ENCODE results near the gene SHISA5. TPM values are rescaled to one million over a fixed set of nuclear protein-coding genes. Genes with fewer than 3 reads are reported as not detected.
"Not testable (repeated sequence)": the region's sequence is repeated elsewhere in the genome, so short reads cannot be mapped to it uniquely, and the experiment has no call there.

SHISA5 gene
- 283 TPM for total RNA-seq (ENCODE audit: unreplicated experiment)
- long read RNA-seq, transcript SHISA5-201 (6 exons, 2,369 nt) = major isoform, 166 of 281 reads
- long read RNA-seq, transcript SHISA5-208 (6 exons, 2,250 nt) = minor isoform, 9 of 281 reads
- long read RNA-seq, transcript SHISA5-206 (4 exons, 1,839 nt) = minor isoform, 73 of 281 reads
- long read RNA-seq, partial matches to known transcripts = 5 of 281 reads
- long read RNA-seq, other reads (novel, unspliced or antisense) = 23 of 281 reads

DNA sequence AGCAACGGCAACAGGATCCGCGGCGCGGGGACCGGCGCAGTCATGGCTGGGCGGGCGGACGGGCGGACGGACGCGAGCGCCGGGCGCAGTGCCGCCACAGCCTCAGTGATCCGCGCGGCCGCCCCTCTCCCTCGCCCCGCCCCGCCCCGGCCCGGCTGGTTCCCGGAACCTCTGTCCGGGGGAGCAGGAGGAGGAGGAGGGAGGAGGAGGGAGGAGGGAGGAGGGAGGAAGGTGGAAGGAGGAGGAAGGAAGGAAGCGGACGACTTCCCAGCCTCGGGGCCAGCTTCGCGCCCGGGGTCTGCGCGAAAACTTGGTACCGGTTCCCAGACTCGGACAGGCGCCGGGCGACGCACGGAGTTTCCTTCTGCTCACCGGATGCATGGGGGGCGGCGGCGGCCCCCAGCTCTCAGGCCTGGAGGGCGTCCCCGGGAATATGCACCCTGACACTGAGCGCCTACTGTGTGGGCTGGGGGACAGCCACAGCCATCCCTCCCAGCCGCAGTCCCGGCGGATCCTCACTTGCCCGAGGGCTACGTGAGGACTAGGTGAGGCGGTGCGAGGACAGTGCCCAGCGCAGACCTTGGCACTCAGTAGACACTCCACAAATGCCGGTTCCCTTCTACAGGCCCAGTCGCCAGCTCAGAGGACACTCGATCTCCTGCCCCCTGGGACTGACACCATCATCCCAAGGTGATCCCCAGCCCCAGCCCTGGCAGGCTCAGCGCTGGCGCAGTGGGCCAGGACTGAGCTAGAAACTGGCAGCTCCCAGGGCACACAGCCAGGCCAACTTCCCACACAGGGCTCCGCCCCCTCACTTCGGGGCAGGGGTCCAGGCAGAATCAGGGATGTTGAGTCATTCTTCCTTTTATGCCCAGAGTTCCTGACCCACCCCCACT lies at the start of gene SHISA5:
TSS of gene SHISA5 (minus strand) at position 124 of the 896 bp plus-strand sequence. CDS start at position 44, 80 bp downstream.
- Mint-ChIP-seq H3K27ac (ENCODE audit: unreplicated experiment) (peak within 1 kb of the TSS; percentile 67), H3K9me3 (ENCODE audit: unreplicated experiment) (no peaks in the 10 kb centered on the region), H3K4me1 (ENCODE audit: unreplicated experiment) (peaks cover 47% of the 10 kb centered on the region), H3K4me3 (ENCODE audit: unreplicated experiment) (peak within 1 kb of the TSS; percentile 92), H3K36me3 (ENCODE audit: low read depth, unreplicated experiment) (peaks cover 19% of the 10 kb centered on the region), H3K27me3 (ENCODE audit: unreplicated experiment) (peaks cover 2% of the 10 kb centered on the region)
- TF ChIP-seq, protein P1, sequence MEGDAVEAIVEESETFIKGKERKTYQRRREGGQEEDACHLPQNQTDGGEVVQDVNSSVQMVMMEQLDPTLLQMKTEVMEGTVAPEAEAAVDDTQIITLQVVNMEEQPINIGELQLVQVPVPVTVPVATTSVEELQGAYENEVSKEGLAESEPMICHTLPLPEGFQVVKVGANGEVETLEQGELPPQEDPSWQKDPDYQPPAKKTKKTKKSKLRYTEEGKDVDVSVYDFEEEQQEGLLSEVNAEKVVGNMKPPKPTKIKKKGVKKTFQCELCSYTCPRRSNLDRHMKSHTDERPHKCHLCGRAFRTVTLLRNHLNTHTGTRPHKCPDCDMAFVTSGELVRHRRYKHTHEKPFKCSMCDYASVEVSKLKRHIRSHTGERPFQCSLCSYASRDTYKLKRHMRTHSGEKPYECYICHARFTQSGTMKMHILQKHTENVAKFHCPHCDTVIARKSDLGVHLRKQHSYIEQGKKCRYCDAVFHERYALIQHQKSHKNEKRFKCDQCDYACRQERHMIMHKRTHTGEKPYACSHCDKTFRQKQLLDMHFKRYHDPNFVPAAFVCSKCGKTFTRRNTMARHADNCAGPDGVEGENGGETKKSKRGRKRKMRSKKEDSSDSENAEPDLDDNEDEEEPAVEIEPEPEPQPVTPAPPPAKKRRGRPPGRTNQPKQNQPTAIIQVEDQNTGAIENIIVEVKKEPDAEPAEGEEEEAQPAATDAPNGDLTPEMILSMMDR (IDR thresholded peaks at IDR 0.05; ENCODE audit: unreplicated experiment) = no peak
- peak; percentile 73 for DNase-seq (ENCODE audit: low spot score)

- H3K27me3 Mint-ChIP-seq (ENCODE audit: unreplicated experiment) = peaks cover 9% of the 10 kb centered on the region
- TF ChIP-seq, protein P1 (IDR thresholded peaks at IDR 0.05; ENCODE audit: unreplicated experiment) = no peak
- H3K9me3 Mint-ChIP-seq (ENCODE audit: unreplicated experiment) = no peaks in the 10 kb centered on the region
- DNase-seq (ENCODE audit: low spot score) = no peak
- H3K36me3 Mint-ChIP-seq (ENCODE audit: low read depth, unreplicated experiment) = no peaks in the 10 kb centered on the region
- no peak overlapping the region for H3K27ac Mint-ChIP-seq (ENCODE audit: unreplicated experiment)
- peaks cover 17% of the 10 kb centered on the region for H3K4me1 Mint-ChIP-seq (ENCODE audit: unreplicated experiment)
- no peak overlapping the region for H3K4me3 Mint-ChIP-seq (ENCODE audit: unreplicated experiment)
Measured at GRCh38 chr3:48553361-48553760, 49.4 kb upstream of the SHISA5 start.

DNA sequence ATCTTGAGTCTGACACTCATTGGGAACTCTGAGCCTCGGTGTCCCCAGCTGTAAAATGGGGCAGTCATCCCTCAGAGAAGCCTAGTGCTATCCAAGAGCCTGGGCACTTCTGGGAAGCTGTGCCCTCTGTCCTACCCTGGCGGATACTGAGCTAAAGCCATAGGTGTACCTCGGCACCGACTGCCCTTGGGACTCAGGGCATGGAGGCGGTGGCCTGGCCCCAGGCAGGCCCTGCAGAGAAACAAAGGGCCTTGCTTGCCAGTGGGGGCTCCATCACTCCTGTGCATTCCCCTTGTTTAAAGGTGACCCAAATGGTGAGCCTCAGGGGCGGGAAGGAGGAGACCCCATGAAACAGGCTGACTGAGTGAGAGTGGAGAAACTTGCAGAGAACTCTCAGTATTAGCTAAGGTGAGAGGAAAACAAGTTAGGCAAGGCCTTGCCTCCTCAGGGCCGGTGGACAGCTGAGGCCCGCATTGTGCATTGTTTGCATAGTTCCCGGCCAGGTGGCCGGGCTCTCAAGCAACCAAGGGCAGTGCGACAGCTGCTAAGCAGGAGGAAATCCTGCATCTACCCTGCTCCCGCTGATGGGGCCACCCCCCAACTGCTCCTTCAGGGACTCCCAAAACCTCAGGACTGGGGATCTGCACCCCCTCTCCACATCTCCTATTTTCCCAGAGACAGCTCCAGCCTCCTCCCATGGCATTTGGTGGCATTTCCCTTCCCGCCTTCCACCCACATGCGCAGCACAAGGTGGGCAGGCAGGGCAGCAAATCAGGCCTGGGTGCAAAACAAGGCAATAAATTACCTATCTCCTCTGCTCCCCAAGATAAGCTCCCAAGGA lies 48.4 kb upstream of the SHISA5 start:
- peaks cover 9% of the 10 kb centered on the region for H3K27me3 Mint-ChIP-seq (ENCODE audit: unreplicated experiment)
- H3K27ac Mint-ChIP-seq (ENCODE audit: unreplicated experiment) = no peak overlapping the region
- H3K36me3 Mint-ChIP-seq (ENCODE audit: low read depth, unreplicated experiment) = no peaks in the 10 kb centered on the region
- peaks cover 13% of the 10 kb centered on the region for H3K4me1 Mint-ChIP-seq (ENCODE audit: unreplicated experiment)
- H3K4me3 Mint-ChIP-seq (ENCODE audit: unreplicated experiment) = no peak overlapping the region
- DNase-seq (ENCODE audit: low spot score) = no peak
- TF ChIP-seq, protein P1 (IDR thresholded peaks at IDR 0.05; ENCODE audit: unreplicated experiment) = no peak
- H3K9me3 Mint-ChIP-seq (ENCODE audit: unreplicated experiment) = no peaks in the 10 kb centered on the region

- not testable (repeated sequence) for H3K27ac Mint-ChIP-seq (ENCODE audit: unreplicated experiment)
Measured at GRCh38 chr3:48551651-48552050, 47.7 kb upstream of the SHISA5 start.

More at GRCh38 chr3:48551651-48552050, 47.7 kb upstream of the SHISA5 start:
- DNase-seq (ENCODE audit: low spot score); H3K36me3 Mint-ChIP-seq (ENCODE audit: low read depth, unreplicated experiment); H3K4me3 Mint-ChIP-seq (ENCODE audit: unreplicated experiment); H3K9me3 Mint-ChIP-seq (ENCODE audit: unreplicated experiment); H3K27me3 Mint-ChIP-seq (ENCODE audit: unreplicated experiment): not testable (repeated sequence)
- H3K4me1 Mint-ChIP-seq (ENCODE audit: unreplicated experiment) = peaks cover 13% of the 10 kb centered on the region

Data from endothelial cell (in vitro differentiated cells).